K562 (cell line): ENCODE results near the gene ZNF862. TPM values are rescaled to one million over a fixed set of nuclear protein-coding genes. Genes with fewer than 3 reads are reported as not detected.

ENCODE experiments used
- GABPB1 ChIP-seq: sonication (generic); formaldehyde crosslinking; IDR thresholded peaks from 2 replicates; pipeline ENCODE4 v1.8.0; 2022; ENCODE audit warnings: mild to moderate bottlenecking, missing genetic modification reagents
- PYGO2 ChIP-seq: fragments of 450-650 bp; IDR thresholded peaks from 2 replicates; pipeline ENCODE4 v1.6.1; 2016; ENCODE audit warnings: mild to moderate bottlenecking, missing genetic modification characterization, moderate library complexity, missing compliant biosample characterization
- SP1 ChIP-seq: sonication (generic); formaldehyde crosslinking; IDR thresholded peaks from 2 replicates; pipeline ENCODE4 v1.8.1; 2022; ENCODE audit warnings: mild to moderate bottlenecking, missing genetic modification reagents
- TRIM28 ChIP-seq: fragments of 450-650 bp; IDR thresholded peaks from 2 replicates; pipeline ENCODE4 v1.6.1; 2017
- ZNF551 ChIP-seq: fragments of 250-450 bp; sonication (Bioruptor Pico); IDR thresholded peaks from 2 replicates; pipeline ENCODE4 v1.5.0; 2021; ENCODE audit warnings: mild to moderate bottlenecking, moderate library complexity
- polyA plus RNA-seq, 8 experiments: library from polyadenylated mRNA; depleted of rRNA in 4 of 8; stranded (reverse) in 5 of 8; unstranded in 3 of 8; fragments of >200 nt; fragmentation: Nextera tagmentation in 2 of 8; fragmentation: Illumina TruSeq in 1 of 8; extraction: Ambion mirVana in 2 of 8; extraction: Trizol in 1 of 8; gene quantifications; 2 replicates each; pipeline versions ENCODE4 v1.2.1 to v1.2.3, GENCODE V29; 2011 to 2014; ENCODE audit warnings: inconsistent platforms in 1 of 8, missing spikeins in 1 of 8
- total RNA-seq, 7 experiments: library from RNA; depleted of rRNA in 6 of 7; stranded (reverse); fragments of >200 nt in 6 of 7; fragmentation: Illumina TruSeq in 2 of 7; extraction: Trizol in 2 of 7; gene quantifications; 2 replicates each; pipeline versions ENCODE4 v1.2.1 to v1.2.3, GENCODE V29; 2011 to 2021; ENCODE audit warnings: low replicate concordance in 1 of 7
- TF ChIP-seq, protein P1 (sequence below), 2 experiments: fragments of 450-650 bp in 1 of 2; sonication (generic) in 1 of 2; formaldehyde crosslinking in 1 of 2; IDR thresholded peaks; 2 replicates each; pipeline versions ENCODE4 v1.7.1 to v1.9.0; 2016 to 2022; ENCODE audit warnings: inconsistent platforms in 1 of 2, mild to moderate bottlenecking in 1 of 2, missing genetic modification reagents in 1 of 2

Gene ZNF862
- total and polyA plus RNA-seq, 9 of the 15 experiments (the other 6 are each of a cell fraction or from before 2014, with no cell fraction given), result 1.1 to 3.9 (median 2.6) TPM

DNA sequence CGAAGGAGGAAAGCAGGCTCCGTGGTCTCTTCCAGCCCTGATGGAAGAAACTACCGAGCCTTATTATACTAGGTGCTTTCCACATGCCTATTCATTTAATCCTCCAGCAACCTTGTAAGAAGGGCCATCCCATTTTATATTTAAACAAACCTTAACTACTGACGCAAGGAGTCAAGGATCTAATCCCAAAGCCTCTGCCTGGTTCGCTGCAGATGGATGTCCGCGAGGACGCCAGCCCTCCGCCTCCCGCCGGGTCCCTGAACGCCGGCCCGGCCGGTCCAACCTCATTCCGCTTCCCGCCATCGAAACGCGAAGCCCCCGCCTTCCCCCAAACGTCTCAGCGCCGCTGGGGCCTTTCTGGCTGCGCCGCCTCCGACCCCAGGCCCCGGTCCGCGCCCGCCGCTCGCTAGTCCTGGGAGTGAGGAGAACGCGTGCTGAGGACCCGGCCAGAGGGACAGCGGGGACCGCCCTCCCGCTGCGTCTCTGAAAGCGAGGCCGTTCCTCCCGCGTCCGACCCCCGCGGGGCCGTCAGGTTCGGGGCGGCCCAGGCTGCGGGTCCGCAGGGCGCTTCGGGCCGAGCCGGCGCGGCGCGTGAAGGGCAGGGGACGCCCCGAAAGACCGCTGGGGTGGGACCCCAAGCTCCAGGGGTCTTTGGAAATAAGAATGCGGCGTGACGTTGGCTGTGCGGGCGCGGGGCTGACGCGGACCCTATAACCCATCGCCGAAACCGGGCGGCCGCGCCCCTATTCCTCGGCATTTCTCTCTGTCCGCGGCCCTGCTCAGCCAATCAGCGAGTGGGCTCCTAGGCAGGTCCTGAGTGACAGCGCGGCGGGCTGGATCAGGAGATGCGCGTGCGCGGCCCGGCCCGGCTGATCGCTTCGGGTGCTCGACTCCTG, 35.1 kb downstream of the ZNF862 start, which contains the start of gene ATP6V0E2 (continued):
- TF ChIP-seq, protein P1, sequence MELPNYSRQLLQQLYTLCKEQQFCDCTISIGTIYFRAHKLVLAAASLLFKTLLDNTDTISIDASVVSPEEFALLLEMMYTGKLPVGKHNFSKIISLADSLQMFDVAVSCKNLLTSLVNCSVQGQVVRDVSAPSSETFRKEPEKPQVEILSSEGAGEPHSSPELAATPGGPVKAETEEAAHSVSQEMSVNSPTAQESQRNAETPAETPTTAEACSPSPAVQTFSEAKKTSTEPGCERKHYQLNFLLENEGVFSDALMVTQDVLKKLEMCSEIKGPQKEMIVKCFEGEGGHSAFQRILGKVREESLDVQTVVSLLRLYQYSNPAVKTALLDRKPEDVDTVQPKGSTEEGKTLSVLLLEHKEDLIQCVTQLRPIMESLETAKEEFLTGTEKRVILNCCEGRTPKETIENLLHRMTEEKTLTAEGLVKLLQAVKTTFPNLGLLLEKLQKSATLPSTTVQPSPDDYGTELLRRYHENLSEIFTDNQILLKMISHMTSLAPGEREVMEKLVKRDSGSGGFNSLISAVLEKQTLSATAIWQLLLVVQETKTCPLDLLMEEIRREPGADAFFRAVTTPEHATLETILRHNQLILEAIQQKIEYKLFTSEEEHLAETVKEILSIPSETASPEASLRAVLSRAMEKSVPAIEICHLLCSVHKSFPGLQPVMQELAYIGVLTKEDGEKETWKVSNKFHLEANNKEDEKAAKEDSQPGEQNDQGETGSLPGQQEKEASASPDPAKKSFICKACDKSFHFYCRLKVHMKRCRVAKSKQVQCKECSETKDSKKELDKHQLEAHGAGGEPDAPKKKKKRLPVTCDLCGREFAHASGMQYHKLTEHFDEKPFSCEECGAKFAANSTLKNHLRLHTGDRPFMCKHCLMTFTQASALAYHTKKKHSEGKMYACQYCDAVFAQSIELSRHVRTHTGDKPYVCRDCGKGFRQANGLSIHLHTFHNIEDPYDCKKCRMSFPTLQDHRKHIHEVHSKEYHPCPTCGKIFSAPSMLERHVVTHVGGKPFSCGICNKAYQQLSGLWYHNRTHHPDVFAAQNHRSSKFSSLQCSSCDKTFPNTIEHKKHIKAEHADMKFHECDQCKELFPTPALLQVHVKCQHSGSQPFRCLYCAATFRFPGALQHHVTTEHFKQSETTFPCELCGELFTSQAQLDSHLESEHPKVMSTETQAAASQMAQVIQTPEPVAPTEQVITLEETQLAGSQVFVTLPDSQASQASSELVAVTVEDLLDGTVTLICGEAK (IDR thresholded peaks at IDR 0.05), result peak; percentile 56
- TF ChIP-seq, protein P1 (CRISPR knock-in tag; IDR thresholded peaks at IDR 0.05), result peak; percentile 49; the same call in 1 of the 2 replicates
- TF ChIP-seq SP1 (CRISPR knock-in tag) (peak; percentile 35), TRIM28 (no peak; the same call in 1 of the 2 replicates), ZNF551 (CRISPR knock-in tag) (no peak), PYGO2 (tag) (0 out of 2 replicates have a peak, but pooled peaks have one; percentile 25), GABPB1 (CRISPR knock-in tag) (peak; percentile 21)
